Measurements from ENCODE around the gene MACIR. TPM values are rescaled to one million over a fixed set of nuclear protein-coding genes. Genes with fewer than 3 reads are reported as not detected.
A peak's percentile ranks its signal among the peaks of the same experiment; 100 is the strongest.

Gene MACIR
- total and polyA plus RNA-seq, 9 of the 15 experiments (the other 6 are each of a cell fraction or from before 2014, with no cell fraction given): 1.4 to 11.6 (median 9.4) TPM

- TF ChIP-seq ZBTB33 (CRISPR knock-in tag; IDR thresholded peaks at IDR 0.05) (0 out of 2 replicates have a peak, but pooled peaks have one; percentile 11), BACH1 (tag; IDR thresholded peaks at IDR 0.05) (no peak), ZC3H8 (IDR thresholded peaks at IDR 0.05) (no peak), TAF7 (tag; IDR thresholded peaks at IDR 0.05) (no peak), ARID3A (IDR thresholded peaks at IDR 0.05; ENCODE audit: borderline replicate concordance, low read depth, low read length) (no peak), THRA (IDR thresholded peaks at IDR 0.05) (no peak), PTTG1 (tag; IDR thresholded peaks at IDR 0.05; ENCODE audit: low read depth) (no peak), ZNF740 (CRISPR knock-in tag; IDR thresholded peaks at IDR 0.05) (peak; percentile 70; the same call in 1 of the 2 replicates), ZNF740 (tag; IDR thresholded peaks at IDR 0.05) (no peak), CREM (IDR thresholded peaks at IDR 0.05; ENCODE audit: low read depth) (peak; percentile 23), NRF1 (conservative IDR thresholded peaks at IDR 0.05 in 1 of 2, IDR thresholded peaks at IDR 0.05 in 1 of 2) (peak in 1 of 2 experiments; percentile 63; a peak in 3 of 4 replicates), L3MBTL2 (IDR thresholded peaks at IDR 0.05) (peak; percentile 76), ZKSCAN1 (IDR thresholded peaks at IDR 0.05; ENCODE audit: low read depth, low read length) (0 out of 2 replicates have a peak, but pooled peaks have one; percentile 18), KDM5B (IDR thresholded peaks at IDR 0.05; ENCODE audit: insufficient replicate concordance, low read depth, low read length) (peak; percentile 52), MTA3 (IDR thresholded peaks at IDR 0.05; ENCODE audit: borderline replicate concordance) (peak; percentile 48; the same call in 1 of the 2 replicates), FOXJ2 (tag; IDR thresholded peaks at IDR 0.05) (no peak), E2F6 (IDR thresholded peaks at IDR 0.05; ENCODE audit: borderline replicate concordance in 1 of 2, extremely low read depth in 1 of 2, insufficient read depth in 1 of 2, insufficient read length in 1 of 2, low read depth in 1 of 2, low read length in 1 of 2, poor library complexity in 1 of 2, severe bottlenecking in 1 of 2) (peak; percentile 68 to 70), ZBTB43 (CRISPR knock-in tag; IDR thresholded peaks at IDR 0.05) (peak; percentile 67; the same call in 1 of the 2 replicates)
Observed at GRCh38 chr5:103258957-103259704, 568 bp downstream of the MACIR start (continued).
